CD4-positive, alpha-beta T cell treated with Interleukin-6 at 100 ng/mL for 8 hours (primary cell): ENCODE measurements around the gene CAPN5.

Source experiments
- DNase-seq: peaks from one replicate; pipeline ENCODE4 v3.0.0-alpha.2; 2020; ENCODE audit warnings: mixed read lengths, low spot score

The CAPN5 gene

GRCh38 chr11:77065878-77066228 lies 918 bp upstream of the CAPN5 start:
- DNase-seq = no peak

GRCh38 chr11:77067861-77068443 lies 1.2 kb downstream of the CAPN5 start:
- no peak for DNase-seq

- DNase-seq = no peak
These were observed 1.9 kb downstream of the CAPN5 start for GRCh38 chr11:77068457-77069335.

- no peak for DNase-seq
These were observed 2.7 kb downstream of the CAPN5 start for GRCh38 chr11:77069336-77069968.

- DNase-seq = no peak
These were observed 3.3 kb downstream of the CAPN5 start for GRCh38 chr11:77069969-77070582.

- DNase-seq = no peak
These were observed 4.3 kb downstream of the CAPN5 start for GRCh38 chr11:77071077-77071476.

GRCh38 chr11:77071671-77072605 lies 5.2 kb downstream of the CAPN5 start:
- no peak for DNase-seq

GRCh38 chr11:77072851-77073327 lies 6.1 kb downstream of the CAPN5 start:
- DNase-seq = no peak

GRCh38 chr11:77073328-77074001 lies 6.7 kb downstream of the CAPN5 start:
- no peak for DNase-seq

- no peak for DNase-seq
These were observed 7.4 kb downstream of the CAPN5 start for GRCh38 chr11:77074205-77074604.

GRCh38 chr11:77074626-77075221 lies 8.0 kb downstream of the CAPN5 start:
- DNase-seq = no peak

- no peak for DNase-seq
These were observed 8.7 kb downstream of the CAPN5 start for GRCh38 chr11:77075425-77075905.

GRCh38 chr11:77079666-77080065 lies 12.9 kb downstream of the CAPN5 start:
- no peak for DNase-seq

- no peak for DNase-seq
These were observed 14.0 kb downstream of the CAPN5 start for GRCh38 chr11:77080643-77081210.

GRCh38 chr11:77081381-77081851 lies 14.6 kb downstream of the CAPN5 start:
- DNase-seq = no peak

GRCh38 chr11:77081976-77082836 lies 15.4 kb downstream of the CAPN5 start:
- no peak for DNase-seq

- peak; percentile 70 for DNase-seq
These were observed 16.2 kb downstream of the CAPN5 start for GRCh38 chr11:77082838-77083565.
